ENCODE measurements around the gene CDC20B.

CDC20B gene

GRCh38 chr5:55176176-55176818, 3.3 kb upstream of the CDC20B start:
- no peak overlapping the region; the same call in 1 of the 2 replicates for H3K4me3 ChIP-seq (ENCODE audit: low read length)
- TF ChIP-seq ZNF274 (IDR thresholded peaks at IDR 0.05; ENCODE audit: low read depth, low read length), result no peak

DNA sequence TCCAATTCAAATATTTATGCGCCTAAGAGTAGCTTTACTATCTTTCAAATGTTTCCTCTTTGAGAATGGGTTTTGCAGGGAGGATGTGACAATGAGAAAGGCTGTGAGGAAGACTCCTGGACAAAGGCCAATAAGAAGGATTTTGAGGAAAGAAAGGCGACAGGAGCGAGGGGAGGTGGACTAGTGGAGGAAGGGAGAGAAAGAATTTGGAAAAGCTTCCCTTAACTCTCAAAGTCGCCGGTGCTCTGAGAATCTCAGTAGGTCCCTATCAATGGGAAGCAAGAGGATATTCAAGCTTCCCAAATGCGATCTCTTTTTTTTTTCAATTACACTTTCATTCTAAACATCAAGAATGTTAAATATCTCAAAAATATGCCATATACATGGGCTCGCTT, 2.8 kb upstream of the CDC20B start:
- H3K4me3 ChIP-seq (ENCODE audit: low read length), result no peak overlapping the region; the same call in 1 of the 2 replicates

GRCh38 chr5:55173687-55174230, 782 bp upstream of the CDC20B start:
- peak overlapping the region; percentile 55; the same call in 1 of the 2 replicates for H3K4me3 ChIP-seq (ENCODE audit: low read length)
- TF ChIP-seq ZNF274 (IDR thresholded peaks at IDR 0.05; ENCODE audit: low read depth, low read length), result no peak

More for the DNA sequence above, 2.8 kb upstream of the CDC20B start:
- TF ChIP-seq ZNF274 (IDR thresholded peaks at IDR 0.05; ENCODE audit: low read depth, low read length), result no peak

DNA sequence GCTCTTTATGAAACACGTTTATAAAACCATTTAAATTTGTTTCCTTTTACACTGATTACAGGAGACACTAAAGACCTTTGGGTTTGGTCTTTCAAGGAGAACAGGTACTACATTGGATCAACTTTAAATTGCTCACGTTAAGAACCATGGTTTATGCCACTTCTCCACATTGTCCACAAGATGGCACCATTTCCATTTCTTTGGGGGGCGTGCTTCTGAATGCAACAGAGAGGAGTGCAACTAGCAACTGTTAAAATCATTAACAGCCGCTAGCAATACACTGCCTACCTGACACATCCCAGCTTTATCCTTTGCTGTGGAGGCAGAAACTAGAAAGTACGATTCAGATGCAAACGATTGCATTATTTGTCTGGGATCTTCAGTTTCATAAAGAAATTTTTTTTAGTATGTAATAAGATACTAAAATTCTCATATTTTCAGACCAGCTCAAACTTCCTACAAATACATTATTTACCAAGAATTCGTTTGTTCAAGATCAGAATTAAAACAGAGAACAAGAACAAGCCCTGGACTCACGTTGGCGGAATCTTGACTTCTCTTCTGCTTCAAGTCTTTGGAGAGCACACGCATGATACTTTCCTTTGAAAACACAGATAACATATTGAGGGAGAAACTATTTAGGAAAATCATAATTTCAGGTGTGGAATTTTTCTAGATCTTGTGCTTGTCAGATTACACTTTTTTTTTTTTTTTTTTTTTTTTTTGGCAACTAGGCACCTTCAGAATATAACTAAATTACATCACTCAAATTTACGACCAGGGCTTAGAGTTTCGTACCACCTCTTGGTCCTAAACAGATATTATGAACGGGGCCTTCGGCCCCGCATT, 702 bp downstream of the CDC20B start:
- peak overlapping the region; percentile 57 for H3K4me3 ChIP-seq (ENCODE audit: low read length)

GRCh38 chr5:55171471-55171870, 1.5 kb downstream of the CDC20B start:
- no peak for TF ChIP-seq ZNF274 (IDR thresholded peaks at IDR 0.05; ENCODE audit: low read depth, low read length)
- H3K4me3 ChIP-seq (ENCODE audit: low read length), result no peak overlapping the region

More for the DNA sequence above, 702 bp downstream of the CDC20B start:
- TF ChIP-seq ZNF274 (IDR thresholded peaks at IDR 0.05; ENCODE audit: low read depth, low read length), result no peak

DNA sequence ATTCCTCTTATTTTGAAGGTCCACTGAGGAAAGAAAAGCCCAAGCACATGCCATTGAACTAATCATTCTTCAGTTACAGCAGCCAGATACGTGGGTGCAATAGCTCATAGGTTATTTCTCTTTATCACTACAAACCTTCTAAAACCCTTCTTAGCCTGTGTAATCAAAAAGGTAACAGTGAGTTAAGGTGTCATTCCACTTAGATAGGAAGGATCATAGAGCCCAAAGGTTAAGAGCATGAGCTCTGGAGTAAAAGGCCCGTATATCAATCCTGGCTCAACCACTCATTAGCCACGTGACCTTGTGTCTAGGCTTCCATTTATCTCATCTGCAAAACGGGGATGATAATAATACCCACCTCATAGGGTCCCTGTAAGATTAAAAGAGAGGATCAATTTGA, 10.3 kb downstream of the CDC20B start:
- no peak overlapping the region for H3K4me3 ChIP-seq (ENCODE audit: low read length)
- no peak for TF ChIP-seq ZNF274 (IDR thresholded peaks at IDR 0.05; ENCODE audit: low read depth, low read length)

- TF ChIP-seq ZNF274 (IDR thresholded peaks at IDR 0.05; ENCODE audit: low read depth, low read length), result no peak
Observed at GRCh38 chr5:55160493-55161209, 12.3 kb downstream of the CDC20B start.

DNA sequence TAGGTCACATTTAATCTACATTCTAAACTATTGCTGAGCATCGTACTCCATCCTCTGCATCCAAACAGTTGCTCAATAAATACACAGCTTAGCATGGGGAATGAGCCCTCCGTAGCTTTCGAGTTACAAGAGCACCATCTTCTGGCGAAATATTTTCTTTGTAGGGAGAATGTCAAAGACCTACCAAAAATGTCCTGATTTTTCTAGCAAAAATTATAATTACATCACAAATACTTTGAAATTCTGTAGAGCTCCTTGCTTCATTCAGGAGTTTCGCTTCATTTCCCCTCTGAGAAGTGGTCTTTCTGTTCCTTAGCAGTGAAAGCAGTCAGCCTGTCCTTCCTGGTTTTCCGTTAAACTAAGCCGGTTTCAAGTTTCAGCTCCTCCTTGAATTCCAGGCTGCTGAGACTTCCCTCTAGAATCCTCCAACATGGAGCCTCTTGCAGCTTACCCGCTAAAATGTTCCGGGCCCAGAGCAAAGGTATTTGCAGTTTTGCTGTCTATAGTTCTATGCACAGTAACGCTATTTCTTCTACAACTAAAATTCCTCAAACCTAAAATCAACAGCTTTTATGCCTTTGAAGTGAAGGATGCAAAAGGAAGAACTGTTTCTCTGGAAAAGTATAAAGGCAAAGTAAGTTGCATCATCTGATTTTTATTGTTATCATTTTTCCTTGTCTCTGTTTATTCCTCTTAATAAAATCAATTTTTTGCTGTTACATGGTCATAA, 13.0 kb downstream of the CDC20B start, which contains the start of gene GPX8:
Gene GPX8 (plus strand): TSS at position 409 of the 730 bp plus-strand sequence. CDS start 22 bp downstream, at position 431.
- H3K4me3 ChIP-seq (ENCODE audit: low read length), result peak within 1 kb of the TSS; percentile 60; the same call in 1 of the 2 replicates
- no peak for TF ChIP-seq ZNF274 (IDR thresholded peaks at IDR 0.05; ENCODE audit: low read depth, low read length)

More at GRCh38 chr5:55160493-55161209, 12.3 kb downstream of the CDC20B start:
- peak overlapping the region; percentile 60; the same call in 1 of the 2 replicates for H3K4me3 ChIP-seq (ENCODE audit: low read length)

DNA sequence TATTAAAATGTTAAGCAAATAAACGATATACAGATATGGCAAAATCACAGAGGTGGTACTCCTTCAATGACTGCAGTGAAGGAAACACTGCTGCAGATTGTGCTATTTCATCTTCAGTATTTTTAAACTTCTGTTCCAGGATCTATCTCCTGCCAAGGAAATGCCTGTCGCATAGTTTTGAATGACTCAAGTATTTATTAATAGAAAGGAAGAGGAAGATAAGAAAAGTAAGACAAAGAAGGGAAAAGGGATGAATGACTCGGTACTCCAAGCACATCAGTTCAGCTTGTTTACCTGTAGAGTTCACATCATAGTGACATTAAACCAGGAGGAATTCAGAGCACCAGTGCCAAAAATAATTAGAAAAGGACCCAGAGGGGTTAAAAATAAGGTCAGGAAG, 18.1 kb downstream of the CDC20B start:
- H3K4me3 ChIP-seq (ENCODE audit: low read length), result no peak overlapping the region
- no peak for TF ChIP-seq ZNF274 (IDR thresholded peaks at IDR 0.05; ENCODE audit: low read depth, low read length)

DNA sequence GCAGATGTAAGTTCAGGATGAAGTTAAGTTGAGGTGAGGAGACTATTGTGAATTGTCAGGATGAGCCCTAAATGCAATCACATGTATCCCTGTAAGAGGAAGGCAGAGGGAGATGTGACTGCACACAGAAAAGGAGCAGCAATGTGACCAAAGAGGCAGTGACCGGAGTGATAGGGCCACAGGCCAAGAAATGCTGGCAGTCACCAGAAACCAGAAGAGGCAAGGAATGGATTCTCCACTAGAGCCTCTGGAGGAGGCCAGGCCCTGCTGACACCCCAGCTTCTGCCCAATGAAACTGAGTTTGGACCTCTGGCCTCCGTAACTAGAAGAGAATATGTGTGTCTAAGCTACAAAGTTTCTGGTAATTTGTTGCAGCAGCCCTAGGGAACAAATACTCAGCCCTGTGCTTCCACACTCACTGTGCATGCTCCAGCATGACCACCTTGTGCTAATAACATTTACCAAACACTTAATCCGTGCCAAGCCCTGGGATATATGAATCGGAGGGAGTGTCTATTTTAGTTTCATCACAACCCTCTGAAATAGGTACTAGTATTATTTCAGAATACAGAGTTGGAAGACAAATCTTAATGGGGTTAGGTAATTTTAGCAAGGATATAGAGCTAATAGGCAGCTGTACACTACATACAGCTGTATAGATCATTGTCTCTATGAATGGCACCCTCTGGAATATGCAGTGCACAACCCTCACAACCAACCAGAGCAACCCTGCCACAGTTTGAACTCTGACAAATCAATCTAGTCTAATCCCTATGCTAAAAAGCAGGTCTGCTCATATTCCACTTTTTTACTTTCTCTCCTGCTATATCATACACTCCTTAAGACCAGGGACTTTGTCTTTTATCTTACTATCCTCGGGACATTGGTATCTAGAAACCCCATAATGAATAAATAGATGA, 20.8 kb downstream of the CDC20B start:
- no peak for TF ChIP-seq ZNF274 (IDR thresholded peaks at IDR 0.05; ENCODE audit: low read depth, low read length)

GRCh38 chr5:55149308-55149795, 23.6 kb downstream of the CDC20B start:
- no peak overlapping the region for H3K4me3 ChIP-seq (ENCODE audit: low read length)
- TF ChIP-seq ZNF274 (IDR thresholded peaks at IDR 0.05; ENCODE audit: low read depth, low read length), result no peak

More for the DNA sequence above, 20.8 kb downstream of the CDC20B start:
- H3K4me3 ChIP-seq (ENCODE audit: low read length), result no peak overlapping the region

DNA sequence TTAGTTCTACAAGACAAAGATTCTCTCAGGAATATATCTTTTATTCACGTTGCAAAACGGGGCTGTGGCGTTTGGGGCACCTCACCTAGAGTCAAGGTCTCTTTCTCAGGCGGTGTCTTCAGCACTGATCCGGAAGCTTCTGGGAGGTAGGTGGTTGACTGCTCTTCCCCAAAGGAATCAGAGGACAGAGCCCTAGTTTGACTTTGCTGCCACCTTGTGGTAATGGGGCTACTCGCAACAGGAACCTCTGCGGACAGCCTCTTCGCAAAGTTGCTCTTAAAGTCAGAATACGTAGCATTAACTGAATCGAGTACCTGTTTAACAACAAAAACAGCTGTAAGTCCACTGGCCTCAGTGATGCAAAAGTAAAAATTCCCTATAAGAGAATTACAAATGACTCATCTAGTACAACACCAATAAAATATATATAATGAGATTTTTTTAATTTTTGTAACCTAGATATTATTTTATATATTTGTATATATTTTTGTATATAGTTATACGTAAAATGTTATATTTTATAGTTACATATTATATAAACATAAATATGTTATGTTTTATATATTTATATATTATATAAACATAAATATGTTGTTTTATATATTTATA, 26.3 kb downstream of the CDC20B start:
- no peak for TF ChIP-seq ZNF274 (IDR thresholded peaks at IDR 0.05; ENCODE audit: low read depth, low read length)
- H3K4me3 ChIP-seq (ENCODE audit: low read length), result no peak overlapping the region
